Hematopoietic multipotent progenitor cell treated with erythropoietin and hydrocortisone succinate and interleukin-3 and kit ligand, for 17 days (in vitro differentiated cells): Measurements from ENCODE around the gene EXD2.
"Not testable (repeated sequence)": the region's sequence is repeated elsewhere in the genome, so short reads cannot be mapped to it uniquely, and the experiment has no call there.

Experiments
- DNase-seq: peaks from one replicate; pipeline ENCODE4 v3.0.0-alpha.2; 2015; ENCODE audit warnings: low spot score

Gene EXD2, protein sequence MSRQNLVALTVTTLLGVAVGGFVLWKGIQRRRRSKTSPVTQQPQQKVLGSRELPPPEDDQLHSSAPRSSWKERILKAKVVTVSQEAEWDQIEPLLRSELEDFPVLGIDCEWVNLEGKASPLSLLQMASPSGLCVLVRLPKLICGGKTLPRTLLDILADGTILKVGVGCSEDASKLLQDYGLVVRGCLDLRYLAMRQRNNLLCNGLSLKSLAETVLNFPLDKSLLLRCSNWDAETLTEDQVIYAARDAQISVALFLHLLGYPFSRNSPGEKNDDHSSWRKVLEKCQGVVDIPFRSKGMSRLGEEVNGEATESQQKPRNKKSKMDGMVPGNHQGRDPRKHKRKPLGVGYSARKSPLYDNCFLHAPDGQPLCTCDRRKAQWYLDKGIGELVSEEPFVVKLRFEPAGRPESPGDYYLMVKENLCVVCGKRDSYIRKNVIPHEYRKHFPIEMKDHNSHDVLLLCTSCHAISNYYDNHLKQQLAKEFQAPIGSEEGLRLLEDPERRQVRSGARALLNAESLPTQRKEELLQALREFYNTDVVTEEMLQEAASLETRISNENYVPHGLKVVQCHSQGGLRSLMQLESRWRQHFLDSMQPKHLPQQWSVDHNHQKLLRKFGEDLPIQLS

GRCh38 chr14:69191340-69192111 is at the start of gene EXD2:
EXD2 (plus strand) TSS chr14:69191498; CDS start chr14:69209471, 17,973 bp downstream.
- peak; percentile 28 for DNase-seq

DNA sequence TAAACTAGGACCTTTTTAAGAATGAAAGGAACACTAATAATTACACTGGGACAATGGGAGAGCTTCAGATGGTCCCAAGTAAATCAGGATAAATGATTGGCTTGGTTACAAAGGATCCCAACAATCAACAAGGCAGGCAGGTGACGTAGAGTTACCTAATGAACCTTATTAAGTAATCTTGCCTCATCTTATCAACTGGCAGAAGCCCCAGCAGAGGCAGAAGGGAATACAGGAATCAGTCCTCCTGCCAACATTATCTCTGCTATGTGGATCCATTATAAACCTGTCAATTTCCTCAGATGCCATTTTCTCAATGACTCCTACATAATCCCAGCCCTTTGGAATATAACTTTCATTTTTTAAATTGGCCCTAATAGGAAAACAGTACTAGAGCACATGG is 49.7 kb upstream of the EXD2 start:
- no peak for DNase-seq

- no peak for DNase-seq
Observed at GRCh38 chr14:69142101-69142500, 49.2 kb upstream of the EXD2 start.

- DNase-seq = no peak
Observed at GRCh38 chr14:69149461-69150244, 41.6 kb upstream of the EXD2 start.

DNA sequence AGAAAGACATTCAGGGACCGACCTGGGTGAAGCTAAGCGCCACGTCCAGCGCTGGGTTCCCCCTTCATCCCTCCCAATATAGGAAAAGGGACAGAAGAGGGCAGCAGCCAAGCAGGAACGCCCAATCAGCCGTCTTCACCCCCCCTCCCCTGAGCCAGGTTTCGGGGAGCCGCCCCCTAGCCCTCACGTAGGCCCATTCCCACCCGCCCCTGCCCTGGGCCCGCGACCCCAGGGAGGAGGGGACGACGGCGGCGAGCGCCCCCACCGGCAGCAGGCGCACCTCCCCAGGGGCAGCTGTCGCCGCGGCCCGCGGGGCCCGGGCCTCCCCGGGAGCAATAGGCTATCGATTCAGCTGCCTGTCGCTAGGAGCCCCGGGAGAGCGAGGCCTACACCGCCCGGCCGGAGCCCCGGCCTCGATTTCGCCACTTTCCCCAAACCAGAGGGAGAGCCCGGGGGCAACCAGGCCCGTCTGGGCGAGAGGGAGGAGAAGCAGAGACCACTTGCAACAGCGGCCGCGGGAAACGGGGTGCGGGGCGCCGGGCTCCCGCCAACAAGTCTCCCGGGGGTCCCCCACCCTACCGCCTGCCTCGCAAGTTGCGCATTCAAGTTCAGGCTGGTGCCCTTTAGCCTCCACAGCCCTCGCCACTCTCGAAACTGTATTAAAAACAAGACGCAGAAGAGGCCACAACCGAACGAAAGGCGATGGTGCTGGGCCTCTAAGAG is 39.7 kb upstream of the EXD2 start:
- peak; percentile 81 for DNase-seq

- DNase-seq = no peak
Observed at GRCh38 chr14:69152181-69152901, 39.0 kb upstream of the EXD2 start.

- DNase-seq = no peak
Observed at GRCh38 chr14:69152902-69153151, 38.5 kb upstream of the EXD2 start, which contains the start of gene DCAF5. DCAF5 (minus strand) TSS chr14:69153119; CDS start chr14:69152978, 141 bp downstream.

DNA sequence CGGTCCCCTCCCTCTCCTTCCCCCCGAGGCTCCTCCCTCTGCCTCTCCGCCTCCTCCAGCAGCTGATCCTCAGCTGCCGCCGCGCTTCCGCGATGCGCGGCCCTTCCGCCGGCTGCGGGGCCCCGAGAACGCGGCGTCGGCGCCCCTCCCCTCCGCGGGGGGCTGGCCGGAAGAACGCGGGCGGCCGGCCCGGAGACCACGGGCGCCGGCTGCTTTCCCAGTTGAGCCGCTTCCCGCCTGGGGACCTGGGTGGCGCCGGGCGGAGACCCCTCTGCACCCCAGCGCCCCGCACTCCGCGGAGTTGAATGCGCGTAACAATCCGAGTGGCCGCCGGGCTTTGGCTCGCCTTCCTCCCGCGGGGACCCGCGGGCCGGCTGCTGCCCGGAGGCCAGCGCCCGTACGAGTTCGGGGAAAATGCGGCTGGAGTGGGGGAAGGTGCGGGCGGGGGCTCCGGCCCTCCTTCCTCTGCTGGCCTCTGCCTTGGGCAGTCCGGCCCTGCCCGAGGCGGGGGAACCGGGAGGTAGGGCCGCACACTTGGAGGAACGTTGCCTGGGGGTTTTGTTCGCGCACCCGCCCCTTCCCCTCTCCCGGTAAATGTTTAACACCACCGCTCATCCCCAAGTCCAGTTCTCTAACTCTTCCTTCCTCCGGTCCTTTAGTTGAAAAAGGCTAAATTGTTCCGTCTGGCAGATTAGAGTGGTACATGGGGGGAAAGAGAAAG is 38.0 kb upstream of the EXD2 start:
- peak; percentile 79 for DNase-seq

DNA sequence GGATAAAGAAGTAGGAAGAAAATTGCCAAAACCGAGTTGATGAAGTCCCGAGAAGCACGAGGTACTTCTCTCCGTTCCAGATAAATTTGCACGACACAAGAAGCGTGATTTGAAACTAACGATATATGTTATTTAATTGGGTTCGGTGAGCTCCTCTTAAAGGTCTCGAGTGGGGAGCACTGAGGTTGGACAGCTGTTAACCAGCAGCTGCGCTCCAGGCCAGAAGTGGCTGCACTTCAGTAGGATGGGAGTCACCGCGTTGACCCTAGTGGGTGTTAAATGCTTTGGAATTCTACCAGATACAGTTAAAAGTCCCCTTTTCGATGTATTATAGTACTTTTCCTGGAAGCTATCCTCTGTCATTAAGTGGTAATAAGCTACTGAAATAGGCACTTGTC is 37.4 kb upstream of the EXD2 start:
- DNase-seq = no peak

DNA sequence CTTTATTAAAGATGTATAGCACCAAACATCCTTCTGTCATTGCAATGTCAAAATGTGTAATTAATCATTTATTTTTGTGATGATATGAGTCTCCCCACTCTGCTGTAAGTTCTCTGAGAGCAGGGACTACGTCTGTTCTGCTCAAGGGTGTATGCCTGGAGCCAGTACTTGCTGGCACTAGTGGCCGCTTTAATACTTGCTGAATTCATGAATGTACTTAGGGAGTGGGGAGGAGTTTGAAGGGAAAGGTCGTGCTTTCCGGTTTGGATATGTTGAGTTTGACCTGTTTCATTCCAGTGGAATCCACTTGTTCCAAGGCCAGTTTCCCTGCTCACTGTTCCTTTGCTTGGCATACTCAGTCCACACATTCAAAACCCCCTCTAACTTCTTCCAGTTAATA is 36.5 kb upstream of the EXD2 start:
- DNase-seq = no peak

- DNase-seq = no peak
Observed at GRCh38 chr14:69156224-69156623, 35.1 kb upstream of the EXD2 start.

DNA sequence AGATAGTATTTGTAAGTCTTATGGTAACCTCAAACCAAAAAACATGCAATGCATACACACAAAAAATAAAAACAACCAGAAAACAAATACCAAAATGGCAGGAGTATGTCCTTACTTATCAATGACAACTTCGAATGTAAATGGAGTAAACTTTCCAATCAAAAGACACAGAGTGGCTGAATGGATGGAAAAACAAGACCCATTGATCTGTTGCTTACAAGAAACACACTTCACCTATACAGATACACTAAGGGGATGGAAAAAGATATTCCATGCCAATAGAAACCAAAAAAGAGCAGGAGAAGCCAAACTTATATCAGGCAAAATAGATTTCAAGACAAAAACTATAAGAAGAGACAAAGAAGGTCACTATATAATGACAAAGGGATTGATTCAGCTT is 29.7 kb upstream of the EXD2 start:
- DNase-seq = no peak

GRCh38 chr14:69165787-69166186 is 25.5 kb upstream of the EXD2 start:
- DNase-seq = not testable (repeated sequence)

DNA sequence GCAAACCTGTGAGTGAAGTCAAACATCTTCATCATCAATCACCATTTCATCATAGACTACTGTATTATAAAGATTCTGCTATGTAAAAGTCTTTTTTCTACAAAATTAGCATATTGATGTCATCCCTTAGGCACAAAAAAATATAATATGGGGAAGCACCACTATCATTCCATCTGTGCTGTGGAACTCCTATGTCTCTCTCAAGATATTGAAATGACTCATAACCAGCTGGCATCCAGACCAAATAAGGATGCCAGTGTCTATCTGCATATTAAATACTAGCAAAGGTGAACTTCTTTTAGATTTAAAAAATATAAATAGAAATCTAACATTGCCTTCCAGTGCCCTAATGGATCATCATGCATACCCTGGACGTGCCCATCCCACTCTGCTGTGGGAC is 20.5 kb upstream of the EXD2 start:
- DNase-seq = no peak

GRCh38 chr14:69171569-69171968 is 19.7 kb upstream of the EXD2 start:
- no peak for DNase-seq

- DNase-seq = no peak
Observed at GRCh38 chr14:69175130-69175529, 16.2 kb upstream of the EXD2 start.

- DNase-seq = no peak
Observed at GRCh38 chr14:69181491-69181890, 9.8 kb upstream of the EXD2 start.

- DNase-seq = not testable (repeated sequence)
Observed at GRCh38 chr14:69182580-69182979, 8.7 kb upstream of the EXD2 start.

- no peak for DNase-seq
Observed at GRCh38 chr14:69183735-69184134, 7.6 kb upstream of the EXD2 start.

GRCh38 chr14:69190191-69190590 is 1.1 kb upstream of the EXD2 start:
- DNase-seq = no peak
